BLaER1 (cell line): ENCODE data around the gene PHLDA3.

Source experiments
- H3K27ac ChIP-seq: shearing (Covaris generic); formaldehyde crosslinking; 2 replicates; pipeline ENCODE4 v1.8.1; 2022
- H3K27me3 ChIP-seq: shearing (Covaris generic); formaldehyde crosslinking; 2 replicates; pipeline ENCODE4 v1.8.1; 2022
- H3K36me3 ChIP-seq: shearing (Covaris generic); formaldehyde crosslinking; 2 replicates; pipeline ENCODE4 v1.8.1; 2022
- H3K4me1 ChIP-seq: shearing (Covaris generic); formaldehyde crosslinking; 2 replicates; pipeline ENCODE4 v1.8.1; 2022
- H3K4me2 ChIP-seq: shearing (Covaris generic); formaldehyde crosslinking; 2 replicates; pipeline ENCODE4 v1.8.1; 2022
- H3K4me3 ChIP-seq: shearing (Covaris generic); formaldehyde crosslinking; 2 replicates; pipeline ENCODE4 v1.8.1; 2022
- H3K9ac ChIP-seq: shearing (Covaris generic); formaldehyde crosslinking; 2 replicates; pipeline ENCODE4 v1.8.1; 2022
- H3K9me3 ChIP-seq: shearing (Covaris generic); formaldehyde crosslinking; 2 replicates; pipeline ENCODE4 v1.8.1; 2022
- H4K20me1 ChIP-seq: shearing (Covaris generic); formaldehyde crosslinking; 2 replicates; pipeline ENCODE4 v1.8.1; 2022
- Cebpa-rat ChIP-seq: shearing (Covaris generic); IDR thresholded peaks from 2 replicates; pipeline ENCODE4 v1.8.1; 2022

The PHLDA3 gene

GRCh38 chr1:201468844-201469644 is at the start of gene PHLDA3:
TSS of gene PHLDA3 (minus strand) at chr1:201469188. CDS start at chr1:201468786, 402 bp downstream.
- Histone ChIP-seq H3K27ac (peak within 1 kb of the TSS; percentile 94), H3K27me3 (no peaks in the 10 kb centered on the region), H3K4me3 (peak within 1 kb of the TSS; percentile 86), H3K4me2 (peak within 1 kb of the TSS; percentile 98), H4K20me1 (peaks cover 39% of the 10 kb centered on the region), H3K4me1 (peaks cover 49% of the 10 kb centered on the region), H3K36me3 (peaks cover 24% of the 10 kb centered on the region), H3K9me3 (no peaks in the 10 kb centered on the region), H3K9ac (peak within 1 kb of the TSS; percentile 90)
- peak; percentile 54; the same call in 1 of the 2 replicates for TF ChIP-seq Cebpa-rat

GRCh38 chr1:201518071-201518470 is 49.1 kb upstream of the PHLDA3 start:
- Histone ChIP-seq H3K9me3 (peaks cover 4% of the 10 kb centered on the region; the same call in 1 of the 2 replicates), H3K27ac (no peak overlapping the region), H3K9ac (no peak overlapping the region), H3K4me3 (no peak overlapping the region), H3K36me3 (no peaks in the 10 kb centered on the region), H3K4me2 (no peak overlapping the region), H3K4me1 (no peaks in the 10 kb centered on the region), H3K27me3 (no peaks in the 10 kb centered on the region), H4K20me1 (no peaks in the 10 kb centered on the region)
- no peak for TF ChIP-seq Cebpa-rat

- no peak overlapping the region for H3K4me3 ChIP-seq
- H3K9ac ChIP-seq = no peak overlapping the region
- no peaks in the 10 kb centered on the region for H4K20me1 ChIP-seq
- no peak overlapping the region for H3K27ac ChIP-seq
- no peak for TF ChIP-seq Cebpa-rat
- no peaks in the 10 kb centered on the region for H3K9me3 ChIP-seq
- H3K36me3 ChIP-seq = no peaks in the 10 kb centered on the region
- H3K4me1 ChIP-seq = peaks cover 3% of the 10 kb centered on the region; the same call in 1 of the 2 replicates
- no peaks in the 10 kb centered on the region for H3K27me3 ChIP-seq
- no peak overlapping the region for H3K4me2 ChIP-seq
These were observed 48.6 kb upstream of the PHLDA3 start for GRCh38 chr1:201517631-201518030.

- Histone ChIP-seq H3K36me3 (no peaks in the 10 kb centered on the region), H3K9ac (no peak overlapping the region), H3K27me3 (no peaks in the 10 kb centered on the region), H3K27ac (no peak overlapping the region), H3K4me1 (peaks cover 13% of the 10 kb centered on the region), H3K9me3 (no peaks in the 10 kb centered on the region), H3K4me2 (no peak overlapping the region), H3K4me3 (no peak overlapping the region), H4K20me1 (no peaks in the 10 kb centered on the region)
- TF ChIP-seq Cebpa-rat = no peak
These were observed 47.6 kb upstream of the PHLDA3 start for GRCh38 chr1:201516511-201517127.

GRCh38 chr1:201515895-201516294 is 46.9 kb upstream of the PHLDA3 start:
- H3K4me1 ChIP-seq = peaks cover 20% of the 10 kb centered on the region
- H3K36me3 ChIP-seq = no peaks in the 10 kb centered on the region
- no peaks in the 10 kb centered on the region for H3K9me3 ChIP-seq
- TF ChIP-seq Cebpa-rat = no peak
- no peaks in the 10 kb centered on the region for H3K27me3 ChIP-seq
- H3K4me2 ChIP-seq = no peak overlapping the region
- H3K27ac ChIP-seq = no peak overlapping the region
- no peak overlapping the region for H3K4me3 ChIP-seq
- no peak overlapping the region for H3K9ac ChIP-seq
- H4K20me1 ChIP-seq = no peaks in the 10 kb centered on the region

GRCh38 chr1:201515062-201515750 is 46.2 kb upstream of the PHLDA3 start:
- Histone ChIP-seq H3K4me3 (no peak overlapping the region), H3K9me3 (no peaks in the 10 kb centered on the region), H3K9ac (no peak overlapping the region), H3K4me2 (no peak overlapping the region), H3K36me3 (no peaks in the 10 kb centered on the region), H4K20me1 (no peaks in the 10 kb centered on the region), H3K27ac (no peak overlapping the region), H3K27me3 (no peaks in the 10 kb centered on the region), H3K4me1 (peaks cover 20% of the 10 kb centered on the region)
- TF ChIP-seq Cebpa-rat = no peak

GRCh38 chr1:201514466-201514865 is 45.5 kb upstream of the PHLDA3 start:
- Histone ChIP-seq H3K27me3 (no peaks in the 10 kb centered on the region), H3K4me1 (peaks cover 20% of the 10 kb centered on the region), H3K4me2 (no peak overlapping the region), H3K27ac (no peak overlapping the region), H3K9me3 (no peaks in the 10 kb centered on the region), H3K9ac (no peak overlapping the region), H4K20me1 (no peaks in the 10 kb centered on the region), H3K4me3 (no peak overlapping the region), H3K36me3 (no peaks in the 10 kb centered on the region)
- no peak for TF ChIP-seq Cebpa-rat

- no peaks in the 10 kb centered on the region for H3K36me3 ChIP-seq
- H3K4me3 ChIP-seq = no peak overlapping the region
- H4K20me1 ChIP-seq = no peaks in the 10 kb centered on the region
- no peak overlapping the region for H3K27ac ChIP-seq
- H3K27me3 ChIP-seq = no peaks in the 10 kb centered on the region
- TF ChIP-seq Cebpa-rat = no peak
- H3K4me2 ChIP-seq = no peak overlapping the region
- H3K9ac ChIP-seq = no peak overlapping the region
- H3K9me3 ChIP-seq = no peaks in the 10 kb centered on the region
- H3K4me1 ChIP-seq = peaks cover 20% of the 10 kb centered on the region
These were observed 44.7 kb upstream of the PHLDA3 start for GRCh38 chr1:201513498-201514243.

GRCh38 chr1:201511941-201512539 is 43.1 kb upstream of the PHLDA3 start:
- peak overlapping the region; percentile 21 for H3K4me2 ChIP-seq
- H3K4me1 ChIP-seq = peaks cover 31% of the 10 kb centered on the region
- H3K4me3 ChIP-seq = no peak overlapping the region
- H3K36me3 ChIP-seq = no peaks in the 10 kb centered on the region
- H3K27ac ChIP-seq = no peak overlapping the region
- no peaks in the 10 kb centered on the region for H4K20me1 ChIP-seq
- TF ChIP-seq Cebpa-rat = no peak
- H3K9ac ChIP-seq = 0 out of 2 replicates have a peak overlapping the region, but pooled peaks have one; percentile 40
- H3K9me3 ChIP-seq = no peaks in the 10 kb centered on the region
- H3K27me3 ChIP-seq = no peaks in the 10 kb centered on the region
